HEK293 (cell line): ENCODE results near the gene HTRA1.

Experiments
- CTCF ChIA-PET: fragments of 350-600 bp; formaldehyde crosslinking; extraction: SDS; loops from one replicate; lab custom pipeline; 2021; ENCODE audit warnings: antibody characterized with exemption; lab: Yijun Ruan, JAX
- POLR2A ChIA-PET: fragments of 300-600 bp; formaldehyde crosslinking; extraction: SDS; loops from one replicate; lab custom pipeline; 2020; ENCODE audit warnings: antibody characterized with exemption, inconsistent platforms; lab: Yijun Ruan, JAX
- H3K27ac ChIP-seq: fragments of 200-500 bp; sonication (Bioruptor generic); 2 replicates; pipeline ENCODE4 v1.5.1; 2014; ENCODE audit warnings: low read depth, low read length, control low read depth, inconsistent platforms; ENCODE audit errors: extremely low read depth
- H3K36me3 ChIP-seq, 2 experiments: fragments of 200-500 bp in 1 of 2; sonication (Bioruptor generic) in 1 of 2; 1 replicate in 1 of 2; 2 replicates in 1 of 2; pipeline ENCODE4 v1.5.1; 2014 to 2017; ENCODE audit warnings: inconsistent platforms in 2 of 2, low read length in 2 of 2; ENCODE audit not compliant: control insufficient read depth in 2 of 2, insufficient read depth in 1 of 2
- H3K4me1 ChIP-seq: fragments of 200-500 bp; sonication (Bioruptor generic); 2 replicates; pipeline ENCODE4 v1.5.1; 2014; ENCODE audit warnings: mild to moderate bottlenecking, low read length, inconsistent platforms; ENCODE audit not compliant: control insufficient read depth, insufficient read depth
- H3K4me3 ChIP-seq: 2 replicates; pipeline ENCODE4 v1.5.1; 2011; ENCODE audit warnings: low read depth, mild to moderate bottlenecking, control low read depth, low read length, moderate library complexity
- H3K9me3 ChIP-seq: fragments of 200-500 bp; sonication (Bioruptor generic); 2 replicates; pipeline ENCODE4 v1.5.1; 2014; ENCODE audit warnings: low read depth, low read length, inconsistent platforms; ENCODE audit not compliant: control insufficient read depth, insufficient read depth
- BCL11B ChIP-seq: fragments of 450-650 bp; formaldehyde crosslinking; IDR thresholded peaks from 2 replicates; pipeline ENCODE4 v1.5.1; 2016; ENCODE audit warnings: low read depth, missing biosample characterization, missing genetic modification characterization
- EGR2 ChIP-seq: fragments of 450-650 bp; formaldehyde crosslinking; IDR thresholded peaks from 2 replicates; pipeline ENCODE4 v1.5.1; 2016; ENCODE audit warnings: low read depth, missing biosample characterization, missing genetic modification characterization
- FEZF1 ChIP-seq: fragments of 450-650 bp; formaldehyde crosslinking; IDR thresholded peaks from 2 replicates; pipeline ENCODE4 v1.5.1; 2016; ENCODE audit warnings: missing biosample characterization, missing genetic modification characterization
- GLI2 ChIP-seq: fragments of 450-650 bp; formaldehyde crosslinking; IDR thresholded peaks from 2 replicates; pipeline ENCODE4; 2017; ENCODE audit warnings: missing biosample characterization, missing genetic modification characterization, low read depth, borderline replicate concordance
- HOXD13 ChIP-seq: sonication (generic); formaldehyde crosslinking; IDR thresholded peaks from 2 replicates; pipeline ENCODE4 v1.8.0; 2022; ENCODE audit warnings: missing genetic modification reagents, borderline replicate concordance
- SP2 ChIP-seq: fragments of 450-650 bp; formaldehyde crosslinking; IDR thresholded peaks from 2 replicates; pipeline ENCODE4 v1.5.1; 2016; ENCODE audit warnings: missing biosample characterization, missing genetic modification characterization
- ZBTB17 ChIP-seq: fragments of 450-650 bp; formaldehyde crosslinking; IDR thresholded peaks from 2 replicates; pipeline ENCODE4 v1.5.1; 2016; ENCODE audit warnings: missing biosample characterization, missing genetic modification characterization
- ZBTB20 ChIP-seq: fragments of 450-650 bp; formaldehyde crosslinking; IDR thresholded peaks from 2 replicates; pipeline ENCODE4 v1.5.1; 2016; ENCODE audit warnings: missing biosample characterization, missing genetic modification characterization
- ZBTB21 ChIP-seq: fragments of 450-650 bp; formaldehyde crosslinking; IDR thresholded peaks from 2 replicates; pipeline ENCODE4 v1.5.1; 2017; ENCODE audit warnings: missing biosample characterization, missing genetic modification characterization
- ZNF174 ChIP-seq: fragments of 450-650 bp; formaldehyde crosslinking; IDR thresholded peaks from 2 replicates; pipeline ENCODE4 v1.5.0; 2017; ENCODE audit warnings: missing biosample characterization, mild to moderate bottlenecking, missing genetic modification characterization
- ZNF223 ChIP-seq: fragments of 450-650 bp; formaldehyde crosslinking; IDR thresholded peaks from 2 replicates; pipeline ENCODE4 v1.5.1; 2016; ENCODE audit warnings: missing biosample characterization, missing genetic modification characterization
- ZNF341 ChIP-seq: fragments of 450-650 bp; formaldehyde crosslinking; IDR thresholded peaks from 2 replicates; pipeline ENCODE4; 2016; ENCODE audit warnings: low read depth, missing biosample characterization, missing genetic modification characterization
- ZNF404 ChIP-seq: fragments of 450-650 bp; formaldehyde crosslinking; IDR thresholded peaks from 2 replicates; pipeline ENCODE4 v1.5.1; 2017; ENCODE audit warnings: missing biosample characterization, missing genetic modification characterization
- ZNF48 ChIP-seq: fragments of 450-650 bp; formaldehyde crosslinking; IDR thresholded peaks from 2 replicates; pipeline ENCODE4 v1.5.1; 2016; ENCODE audit warnings: missing biosample characterization, missing genetic modification characterization
- ZNF514 ChIP-seq: fragments of 450-650 bp; formaldehyde crosslinking; IDR thresholded peaks from 2 replicates; pipeline ENCODE4 v1.5.1; 2016; ENCODE audit warnings: missing biosample characterization, missing genetic modification characterization
- ZNF654 ChIP-seq: fragments of 450-650 bp; formaldehyde crosslinking; IDR thresholded peaks from 2 replicates; pipeline ENCODE4 v1.5.1; 2016; ENCODE audit warnings: low read depth, missing biosample characterization, missing genetic modification characterization
- ZNF707 ChIP-seq: fragments of 450-650 bp; formaldehyde crosslinking; IDR thresholded peaks from 2 replicates; pipeline ENCODE4 v1.5.1; 2016; ENCODE audit warnings: missing biosample characterization, missing genetic modification characterization
- ZNF768 ChIP-seq: fragments of 450-650 bp; formaldehyde crosslinking; IDR thresholded peaks from 2 replicates; pipeline ENCODE4 v1.5.1; 2018; ENCODE audit warnings: missing biosample characterization, mild to moderate bottlenecking, missing genetic modification characterization
- ZNF792 ChIP-seq: fragments of 450-650 bp; formaldehyde crosslinking; IDR thresholded peaks from 2 replicates; pipeline ENCODE4 v1.5.1; 2016; ENCODE audit warnings: missing biosample characterization, missing genetic modification characterization
- ZNF837 ChIP-seq: fragments of 450-650 bp; formaldehyde crosslinking; IDR thresholded peaks from 2 replicates; pipeline ENCODE4 v1.5.1; 2016; ENCODE audit warnings: missing biosample characterization, missing genetic modification characterization
- ZXDB ChIP-seq: fragments of 450-650 bp; formaldehyde crosslinking; IDR thresholded peaks from 2 replicates; pipeline ENCODE4 v1.5.1; 2016; ENCODE audit warnings: missing biosample characterization, missing genetic modification characterization
- TF ChIP-seq, protein P1 (sequence below): fragments of 450-650 bp; formaldehyde crosslinking; IDR thresholded peaks from 2 replicates; pipeline ENCODE4 v1.5.1; 2016; ENCODE audit warnings: missing biosample characterization, missing genetic modification characterization, borderline replicate concordance
- TF ChIP-seq, protein P2 (sequence below): fragments of 450-650 bp; formaldehyde crosslinking; IDR thresholded peaks from 2 replicates; pipeline ENCODE4; 2016; ENCODE audit warnings: missing biosample characterization, missing genetic modification characterization
- TF ChIP-seq, protein P3 (sequence below): fragments of 450-650 bp; formaldehyde crosslinking; IDR thresholded peaks from 2 replicates; pipeline ENCODE4 v1.5.1; 2016; ENCODE audit warnings: missing biosample characterization, missing genetic modification characterization

The HTRA1 gene

DNA sequence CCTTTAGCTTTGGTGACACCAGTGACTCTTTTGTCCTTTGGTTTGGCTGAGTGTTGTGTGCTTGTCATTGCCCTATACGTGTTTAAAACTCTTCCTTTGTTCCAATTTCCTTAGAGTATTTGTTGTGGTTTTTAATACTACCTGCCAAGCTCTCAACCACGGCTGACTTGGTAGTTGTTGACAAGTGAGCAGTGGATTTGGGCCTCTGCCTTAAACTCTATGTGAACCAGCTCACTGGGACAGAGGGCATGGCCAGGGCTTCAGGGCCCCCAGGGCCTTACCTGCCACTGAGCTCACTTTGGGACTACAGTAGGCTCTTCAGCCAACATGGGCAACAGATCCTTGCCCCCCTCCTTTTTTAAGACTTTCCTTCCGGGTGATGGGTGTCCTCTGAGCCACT is 89.6 kb downstream of the HTRA1 start:
- H3K4me1 ChIP-seq = no peaks in the 10 kb centered on the region
- H3K9me3 ChIP-seq = no peaks in the 10 kb centered on the region
- H3K36me3 ChIP-seq = no peaks in the 10 kb centered on the region
- ChIA-PET CTCF (interaction anchor here (1.1 kb wide), 1 partner anchor 15 kb away, joined by 6 read pairs; no protein-coding TSS in a partner anchor), POLR2A (no interaction called here)
- TF ChIP-seq, protein P1, sequence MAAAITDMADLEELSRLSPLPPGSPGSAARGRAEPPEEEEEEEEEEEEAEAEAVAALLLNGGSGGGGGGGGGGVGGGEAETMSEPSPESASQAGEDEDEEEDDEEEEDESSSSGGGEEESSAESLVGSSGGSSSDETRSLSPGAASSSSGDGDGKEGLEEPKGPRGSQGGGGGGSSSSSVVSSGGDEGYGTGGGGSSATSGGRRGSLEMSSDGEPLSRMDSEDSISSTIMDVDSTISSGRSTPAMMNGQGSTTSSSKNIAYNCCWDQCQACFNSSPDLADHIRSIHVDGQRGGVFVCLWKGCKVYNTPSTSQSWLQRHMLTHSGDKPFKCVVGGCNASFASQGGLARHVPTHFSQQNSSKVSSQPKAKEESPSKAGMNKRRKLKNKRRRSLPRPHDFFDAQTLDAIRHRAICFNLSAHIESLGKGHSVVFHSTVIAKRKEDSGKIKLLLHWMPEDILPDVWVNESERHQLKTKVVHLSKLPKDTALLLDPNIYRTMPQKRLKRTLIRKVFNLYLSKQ (tag by site-specific recombination) = no peak
- TF ChIP-seq GLI2 (tag by site-specific recombination) = no peak
- no peak for TF ChIP-seq ZNF404 (tag by site-specific recombination)
- H3K27ac ChIP-seq = no peak overlapping the region
- no peak overlapping the region for H3K4me3 ChIP-seq

DNA sequence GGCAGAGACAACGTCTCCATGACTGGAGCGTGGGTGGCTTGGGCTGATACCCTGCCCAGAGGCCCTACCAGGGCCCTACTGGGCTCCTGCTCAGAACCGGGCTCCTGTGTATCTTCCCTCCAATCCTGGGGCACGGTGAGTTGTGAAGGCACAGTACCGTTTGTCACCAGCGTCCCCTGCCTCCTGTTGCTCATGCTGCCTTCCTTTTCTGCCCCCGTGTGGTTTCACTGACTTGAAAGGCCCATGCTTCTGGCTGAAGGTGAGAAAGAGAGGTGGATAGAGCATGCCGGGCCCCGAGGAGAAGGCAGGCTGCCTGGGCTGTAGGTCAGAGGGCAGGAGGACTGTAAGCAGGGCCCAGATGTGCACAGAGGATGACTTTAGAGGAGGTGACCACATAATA is 90.1 kb downstream of the HTRA1 start:
- H3K27ac ChIP-seq = no peak overlapping the region

DNA sequence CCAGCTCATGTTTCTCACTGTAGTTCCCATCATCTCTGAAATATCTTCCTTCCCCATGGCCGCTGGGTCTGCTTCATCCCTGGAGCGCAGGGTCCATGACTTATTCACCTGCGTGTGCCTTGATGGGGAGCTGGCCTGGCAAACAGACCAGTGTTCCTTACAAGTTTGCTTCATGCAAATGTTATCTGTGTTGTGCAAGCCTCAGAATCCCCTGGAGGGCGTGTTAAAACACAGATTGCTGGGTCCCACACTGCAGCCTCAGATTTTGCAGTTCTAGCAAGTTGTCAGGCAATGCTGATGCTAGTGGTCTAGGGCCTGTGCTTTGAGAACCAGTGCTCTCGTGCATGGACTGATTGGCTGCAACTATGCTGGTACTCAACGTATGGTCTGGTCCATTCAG is 92.0 kb downstream of the HTRA1 start:
- Histone ChIP-seq H3K4me3 (no peak overlapping the region), H3K36me3 (no peaks in the 10 kb centered on the region), H3K4me1 (no peaks in the 10 kb centered on the region), H3K27ac (no peak overlapping the region), H3K9me3 (no peaks in the 10 kb centered on the region)
- ChIA-PET POLR2A (no interaction called here), CTCF (interaction anchor here (0.6 to 1.3 kb wide), 2 partner anchors 8 to 12 kb away, joined by 4 to 8 read pairs; no protein-coding TSS in a partner anchor)
- TF ChIP-seq ZBTB17 (tag by site-specific recombination) (no peak), ZBTB20 (tag by site-specific recombination) (0 out of 2 replicates have a peak, but pooled peaks have one; percentile 39)

More for the DNA sequence above, 90.1 kb downstream of the HTRA1 start:
- Histone ChIP-seq H3K4me3 (no peak overlapping the region), H3K36me3 (no peaks in the 10 kb centered on the region), H3K9me3 (no peaks in the 10 kb centered on the region), H3K4me1 (no peaks in the 10 kb centered on the region)
- CTCF ChIA-PET = interaction anchor here (1.1 kb wide), 1 partner anchor 14 kb away, joined by 6 read pairs; no protein-coding TSS in a partner anchor
- no peak for TF ChIP-seq ZNF514
- no peak for TF ChIP-seq ZNF707
- no peak for TF ChIP-seq HOXD13 (CRISPR knock-in tag)
- POLR2A ChIA-PET = no interaction called here

DNA sequence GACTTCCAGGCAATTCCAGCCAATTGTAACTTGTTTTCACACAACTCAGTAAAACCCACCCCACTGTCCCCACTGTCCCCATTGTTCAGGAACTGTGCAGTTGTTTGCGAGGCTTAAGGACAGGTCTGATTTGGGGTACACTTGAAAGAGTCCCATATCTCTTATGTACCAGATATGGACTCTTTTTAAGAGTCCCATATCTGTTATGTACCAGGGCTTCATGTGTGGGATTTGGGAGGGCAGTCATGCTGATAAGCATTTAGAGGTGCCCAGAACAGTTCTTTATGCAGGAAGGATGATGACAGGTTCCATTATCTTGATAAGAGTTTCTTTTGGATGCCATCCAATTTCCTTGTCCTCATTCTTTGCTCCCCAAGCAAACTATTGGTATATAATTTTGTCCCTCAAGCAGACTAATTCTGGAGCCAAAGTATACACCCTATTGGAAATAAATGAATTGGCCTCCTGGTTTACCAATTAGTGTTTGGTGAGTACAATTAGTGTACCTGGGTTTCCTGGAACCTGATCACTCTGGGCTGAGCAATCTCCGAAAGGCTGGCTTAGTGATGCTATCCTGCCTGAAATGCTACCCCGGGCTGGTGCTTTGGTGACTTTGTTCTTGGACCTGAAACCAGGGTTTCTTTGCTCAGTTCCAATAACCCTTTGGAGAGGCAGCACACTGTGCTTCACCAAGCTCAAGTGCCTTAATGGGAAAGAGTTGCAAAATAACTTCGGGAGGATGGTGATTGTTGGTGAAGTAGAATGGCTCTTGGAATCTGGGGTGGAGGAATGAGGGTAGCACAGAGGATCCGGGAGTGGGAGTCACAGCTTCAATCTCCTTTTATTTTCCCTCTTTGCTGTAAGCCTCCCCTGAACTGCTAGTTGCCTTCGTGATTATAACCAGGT is 93.0 kb downstream of the HTRA1 start:
- Histone ChIP-seq H3K4me3 (no peak overlapping the region), H3K36me3 (no peaks in the 10 kb centered on the region), H3K9me3 (no peaks in the 10 kb centered on the region), H3K4me1 (no peaks in the 10 kb centered on the region), H3K27ac (no peak overlapping the region)
- ChIA-PET CTCF (interaction anchor here (1.1 to 3.2 kb wide), 2 partner anchors 11 to 17 kb away, joined by 3 to 13 read pairs; no protein-coding TSS in a partner anchor), POLR2A (no interaction called here)
- TF ChIP-seq ZNF837 (no peak), ZNF654 (tag by site-specific recombination) (no peak), ZNF707 (no peak), EGR2 (tag by site-specific recombination) (no peak), ZNF223 (tag by site-specific recombination) (no peak), ZNF768 (tag by site-specific recombination) (no peak), ZBTB21 (tag by site-specific recombination) (no peak), FEZF1 (no peak), ZNF174 (no peak), ZNF792 (tag by site-specific recombination) (no peak), BCL11B (tag by site-specific recombination) (no peak), ZNF404 (tag by site-specific recombination) (no peak), ZXDB (tag by site-specific recombination) (no peak), SP2 (tag by site-specific recombination) (no peak), ZNF341 (tag by site-specific recombination) (no peak), ZNF48 (no peak)
- TF ChIP-seq, protein P2, sequence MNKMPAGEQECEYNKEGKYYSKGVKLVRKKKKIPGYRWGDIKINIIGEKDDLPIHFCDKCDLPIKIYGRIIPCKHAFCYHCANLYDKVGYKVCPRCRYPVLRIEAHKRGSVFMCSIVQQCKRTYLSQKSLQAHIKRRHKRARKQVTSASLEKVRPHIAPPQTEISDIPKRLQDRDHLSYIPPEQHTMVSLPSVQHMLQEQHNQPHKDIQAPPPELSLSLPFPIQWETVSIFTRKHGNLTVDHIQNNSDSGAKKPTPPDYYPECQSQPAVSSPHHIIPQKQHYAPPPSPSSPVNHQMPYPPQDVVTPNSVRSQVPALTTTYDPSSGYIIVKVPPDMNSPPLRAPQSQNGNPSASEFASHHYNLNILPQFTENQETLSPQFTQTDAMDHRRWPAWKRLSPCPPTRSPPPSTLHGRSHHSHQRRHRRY = no peak
- TF ChIP-seq, protein P3, sequence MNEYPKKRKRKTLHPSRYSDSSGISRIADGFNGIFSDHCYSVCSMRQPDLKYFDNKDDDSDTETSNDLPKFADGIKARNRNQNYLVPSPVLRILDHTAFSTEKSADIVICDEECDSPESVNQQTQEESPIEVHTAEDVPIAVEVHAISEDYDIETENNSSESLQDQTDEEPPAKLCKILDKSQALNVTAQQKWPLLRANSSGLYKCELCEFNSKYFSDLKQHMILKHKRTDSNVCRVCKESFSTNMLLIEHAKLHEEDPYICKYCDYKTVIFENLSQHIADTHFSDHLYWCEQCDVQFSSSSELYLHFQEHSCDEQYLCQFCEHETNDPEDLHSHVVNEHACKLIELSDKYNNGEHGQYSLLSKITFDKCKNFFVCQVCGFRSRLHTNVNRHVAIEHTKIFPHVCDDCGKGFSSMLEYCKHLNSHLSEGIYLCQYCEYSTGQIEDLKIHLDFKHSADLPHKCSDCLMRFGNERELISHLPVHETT (tag by site-specific recombination) = no peak
